ENCODE measurements around the gene PSMB7. TPM values are rescaled to one million over a fixed set of nuclear protein-coding genes. Genes with fewer than 3 reads are reported as not detected.

The PSMB7 gene
- total RNA-seq, 5 donors from 2014 or later (not counting 1 experiment from before 2014, with no cell fraction given) = 62.6 to 75.8 (median 68.6) TPM

DNA sequence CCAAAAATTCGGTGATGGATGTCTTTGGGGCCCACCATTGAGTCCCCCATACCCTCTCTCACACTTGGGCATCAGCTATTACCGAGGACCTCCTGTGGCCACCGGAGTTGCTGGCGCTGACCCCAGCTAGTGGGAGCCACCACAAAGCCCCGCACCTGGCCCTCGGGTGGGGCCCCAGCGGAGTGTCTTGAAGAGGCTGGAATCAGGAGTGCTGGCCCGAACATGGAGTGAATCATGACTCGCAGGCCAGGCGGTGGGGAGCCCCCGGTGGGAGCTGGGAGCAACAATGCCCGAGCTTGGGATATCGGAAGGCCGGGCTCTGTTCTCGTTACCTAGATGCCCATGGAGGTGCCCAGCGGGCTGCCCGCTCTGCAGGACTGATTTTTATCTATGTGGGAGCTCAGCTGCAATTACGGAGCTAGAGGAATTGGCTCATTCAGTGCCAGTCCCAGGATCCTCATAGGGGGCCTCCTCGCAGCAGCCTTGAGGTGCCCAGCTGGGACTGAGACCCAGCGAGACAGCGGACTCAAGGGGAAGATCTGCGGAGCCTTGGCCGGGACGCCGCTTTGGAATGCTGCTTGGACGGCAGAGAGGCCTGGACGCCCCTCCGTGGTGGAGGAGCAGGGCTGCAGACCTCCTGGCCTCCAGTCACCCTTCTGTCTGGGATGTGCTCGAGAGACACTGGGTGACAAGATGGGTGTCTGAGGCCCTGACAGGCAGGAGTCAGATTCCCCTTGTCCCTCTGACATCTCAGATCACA is 70.8 kb downstream of the PSMB7 start:
- Histone ChIP-seq H3K4me3 (ENCODE audit: control insufficient read depth in 1 of 2, extremely low read depth in 1 of 2, low read length in 1 of 2) (no peak overlapping the region), H3K27ac (ENCODE audit: low read length) (no peak overlapping the region), H3K9me3 (no peaks in the 10 kb centered on the region), H3K4me1 (ENCODE audit: control insufficient read depth in 1 of 2, extremely low read depth in 1 of 2, insufficient read depth in 2 of 2, low read length in 2 of 2) (no peaks in the 10 kb centered on the region), H3K36me3 (ENCODE audit: control insufficient read depth in 2 of 2, extremely low read depth in 1 of 2, insufficient read depth in 1 of 2, low read length in 1 of 2) (peaks cover 13 to 26% of the 10 kb centered on the region in 2 donors), H3K27me3 (replicated peaks in 1 of 2; ENCODE audit: control insufficient read depth in 2 of 2, extremely low read depth in 1 of 2, insufficient read depth in 2 of 2, low read length in 1 of 2) (no peaks in the 10 kb centered on the region)
- no peaks in the 10 kb centered on the region for H3K9me3 Mint-ChIP-seq
- ChIA-PET POLR2A (no interaction called here), CTCF (no interaction called here)
- ATAC-seq (replicated peaks in 1 of 4) (no peak), DNase-seq (no peak)
- 94% methylated on average over 26 of the region's 29 CpGs for WGBS (ENCODE audit: insufficient coverage)
- H3K27ac Mint-ChIP-seq = no peak overlapping the region
- H3K4me1 Mint-ChIP-seq = no peaks in the 10 kb centered on the region
- no peaks in the 10 kb centered on the region for H3K27me3 Mint-ChIP-seq
- peaks cover 3% of the 10 kb centered on the region for H3K36me3 Mint-ChIP-seq
- H3K4me3 Mint-ChIP-seq = no peak overlapping the region

GRCh38 chr9:124343533-124344290 is 71.5 kb downstream of the PSMB7 start:
- ATAC-seq (replicated peaks in 1 of 4) = no peak
- H3K27ac Mint-ChIP-seq = no peak overlapping the region
- H3K4me1 ChIP-seq (ENCODE audit: control insufficient read depth in 1 of 2, extremely low read depth in 1 of 2, insufficient read depth in 2 of 2, low read length in 2 of 2) = no peaks in the 10 kb centered on the region
- no peaks in the 10 kb centered on the region for H3K9me3 Mint-ChIP-seq
- no peaks in the 10 kb centered on the region for H3K27me3 ChIP-seq (replicated peaks in 1 of 2; ENCODE audit: control insufficient read depth in 2 of 2, extremely low read depth in 1 of 2, insufficient read depth in 2 of 2, low read length in 1 of 2)
- no peak overlapping the region for H3K4me3 ChIP-seq (ENCODE audit: control insufficient read depth in 1 of 2, extremely low read depth in 1 of 2, low read length in 1 of 2)
- CTCF ChIA-PET = no interaction called here
- no peaks in the 10 kb centered on the region for H3K9me3 ChIP-seq
- H3K27me3 Mint-ChIP-seq = no peaks in the 10 kb centered on the region
- H3K4me3 Mint-ChIP-seq = no peak overlapping the region
- H3K4me1 Mint-ChIP-seq = no peaks in the 10 kb centered on the region
- POLR2A ChIA-PET = interaction anchor here in 1 of 2 donors (0.6 kb wide), 1 partner anchor 12 kb away, joined by 3 read pairs; no protein-coding TSS in a partner anchor
- no peak for DNase-seq
- no peak overlapping the region for H3K27ac ChIP-seq (ENCODE audit: low read length)
- H3K36me3 ChIP-seq (ENCODE audit: control insufficient read depth in 2 of 2, extremely low read depth in 1 of 2, insufficient read depth in 1 of 2, low read length in 1 of 2) = peaks cover 13 to 23% of the 10 kb centered on the region in 2 donors
- WGBS (ENCODE audit: insufficient coverage) = 96% methylated on average over 23 of the region's 23 CpGs
- peaks cover 3% of the 10 kb centered on the region for H3K36me3 Mint-ChIP-seq

DNA sequence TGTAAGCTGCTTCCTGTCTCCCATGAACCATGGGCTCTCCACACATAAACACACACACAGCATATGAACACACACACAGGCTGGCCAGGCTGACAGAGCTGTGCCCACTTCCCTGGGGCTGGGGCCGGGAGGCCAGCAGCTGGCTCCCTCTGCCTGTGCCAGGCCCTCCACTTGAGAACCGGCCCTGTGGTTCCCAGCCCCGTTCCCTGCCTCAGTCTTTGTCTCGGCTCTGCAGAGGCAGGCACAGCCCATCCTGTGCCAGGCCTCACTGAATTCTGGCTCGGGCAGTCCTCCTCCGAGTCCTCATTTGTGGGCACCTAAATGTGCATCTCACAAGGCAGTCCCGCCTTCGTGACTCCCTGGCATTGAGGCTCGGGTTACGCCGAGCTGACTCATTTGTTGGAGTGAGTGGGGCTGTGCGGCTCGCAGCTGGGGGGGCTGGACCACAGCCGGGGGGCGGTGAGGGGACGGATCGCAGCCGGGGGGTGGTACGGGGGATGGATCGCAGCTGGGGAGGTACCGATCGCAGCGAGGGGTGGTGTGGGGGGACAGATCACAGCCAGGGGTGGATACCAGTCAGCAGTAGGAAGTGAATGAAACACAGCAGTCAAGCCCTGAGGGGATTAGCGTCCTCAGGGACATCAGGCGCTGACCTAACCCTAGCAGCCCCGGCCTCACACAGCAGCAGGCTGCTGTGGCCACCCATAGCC is 72.3 kb downstream of the PSMB7 start:
- H3K4me1 ChIP-seq (ENCODE audit: control insufficient read depth in 1 of 2, extremely low read depth in 1 of 2, insufficient read depth in 2 of 2, low read length in 2 of 2) = no peaks in the 10 kb centered on the region
- H3K4me3 ChIP-seq (ENCODE audit: control insufficient read depth in 1 of 2, extremely low read depth in 1 of 2, low read length in 1 of 2) = no peak overlapping the region
- POLR2A ChIA-PET = interaction anchor here in 1 of 2 donors (0.6 kb wide), 1 partner anchor 13 kb away, joined by 3 read pairs; no protein-coding TSS in a partner anchor
- H3K36me3 ChIP-seq (ENCODE audit: control insufficient read depth in 2 of 2, extremely low read depth in 1 of 2, insufficient read depth in 1 of 2, low read length in 1 of 2) = peaks cover 10 to 16% of the 10 kb centered on the region in 2 donors
- CTCF ChIA-PET = no interaction called here
- no peaks in the 10 kb centered on the region for H3K27me3 Mint-ChIP-seq
- H3K4me3 Mint-ChIP-seq = no peak overlapping the region
- H3K27me3 ChIP-seq (replicated peaks in 1 of 2; ENCODE audit: control insufficient read depth in 2 of 2, extremely low read depth in 1 of 2, insufficient read depth in 2 of 2, low read length in 1 of 2) = no peaks in the 10 kb centered on the region
- no peaks in the 10 kb centered on the region for H3K4me1 Mint-ChIP-seq
- no peak overlapping the region for H3K27ac ChIP-seq (ENCODE audit: low read length)
- H3K9me3 ChIP-seq = no peaks in the 10 kb centered on the region
- no peak for DNase-seq
- H3K36me3 Mint-ChIP-seq = peaks cover 6% of the 10 kb centered on the region
- no peak overlapping the region for H3K27ac Mint-ChIP-seq
- whole genome bisulfite sequencing (ENCODE audit: insufficient coverage) = 92% methylated on average over 15 of the region's 26 CpGs
- H3K9me3 Mint-ChIP-seq = peaks cover 0 to 6% (median 0%) of the 10 kb centered on the region in 3 donors
- no peak for ATAC-seq (replicated peaks in 1 of 4)

GRCh38 chr9:124342402-124342775 is 72.9 kb downstream of the PSMB7 start:
- no peak overlapping the region for H3K4me3 Mint-ChIP-seq
- H3K36me3 ChIP-seq (ENCODE audit: control insufficient read depth in 2 of 2, extremely low read depth in 1 of 2, insufficient read depth in 1 of 2, low read length in 1 of 2) = peaks cover 6 to 10% of the 10 kb centered on the region in 2 donors

DNA sequence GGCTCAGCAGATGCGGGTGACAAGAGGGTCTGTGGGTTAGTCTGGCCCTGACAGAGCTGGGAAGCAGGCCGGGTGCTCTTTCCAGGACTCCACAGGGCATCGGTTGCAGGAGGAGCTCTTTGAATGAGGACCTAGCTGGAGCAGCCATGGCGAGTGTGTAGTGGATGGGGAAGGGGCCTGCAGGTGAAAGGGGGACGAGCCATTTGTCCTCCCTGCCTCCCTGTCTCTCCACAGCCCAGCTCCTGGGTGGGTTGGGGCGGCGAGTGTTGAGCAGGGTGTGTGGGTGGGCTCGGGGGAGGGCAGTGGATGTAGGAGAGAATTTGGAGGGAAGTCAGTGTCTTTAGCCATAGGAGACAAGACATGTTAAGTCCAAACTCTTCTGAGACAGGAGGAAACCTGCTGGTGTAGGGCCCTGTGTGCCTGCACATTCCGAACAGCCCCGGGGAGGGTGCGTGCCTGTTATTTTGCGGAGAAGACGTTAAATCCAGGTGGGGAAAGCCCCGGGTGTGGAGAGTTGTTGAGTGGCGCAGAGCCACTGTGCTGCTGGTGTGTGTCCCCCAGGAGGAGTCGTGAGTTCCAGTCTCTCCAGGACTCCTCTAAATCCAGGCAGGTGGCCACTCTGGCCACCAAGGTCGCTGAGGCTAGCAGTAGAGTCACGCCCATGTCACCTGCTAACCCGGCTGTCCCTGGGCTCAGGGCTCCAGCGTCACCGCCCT is 73.6 kb downstream of the PSMB7 start:
- no peak for DNase-seq
- no peaks in the 10 kb centered on the region for H3K27me3 Mint-ChIP-seq
- ATAC-seq (replicated peaks in 1 of 4) = no peak
- Histone ChIP-seq H3K27ac (ENCODE audit: low read length) (no peak overlapping the region), H3K4me3 (ENCODE audit: control insufficient read depth in 1 of 2, extremely low read depth in 1 of 2, low read length in 1 of 2) (no peak overlapping the region), H3K4me1 (ENCODE audit: control insufficient read depth in 1 of 2, extremely low read depth in 1 of 2, insufficient read depth in 2 of 2, low read length in 2 of 2) (no peaks in the 10 kb centered on the region), H3K9me3 (no peaks in the 10 kb centered on the region), H3K36me3 (ENCODE audit: control insufficient read depth in 2 of 2, extremely low read depth in 1 of 2, insufficient read depth in 1 of 2, low read length in 1 of 2) (peaks cover 6 to 9% of the 10 kb centered on the region in 2 donors), H3K27me3 (replicated peaks in 1 of 2; ENCODE audit: control insufficient read depth in 2 of 2, extremely low read depth in 1 of 2, insufficient read depth in 2 of 2, low read length in 1 of 2) (no peaks in the 10 kb centered on the region)
- H3K36me3 Mint-ChIP-seq = peaks cover 16% of the 10 kb centered on the region
- 79% methylated on average over 14 of the region's 21 CpGs for WGBS (ENCODE audit: insufficient coverage)
- H3K4me3 Mint-ChIP-seq = no peak overlapping the region
- no peaks in the 10 kb centered on the region for H3K4me1 Mint-ChIP-seq
- no peak overlapping the region for H3K27ac Mint-ChIP-seq
- ChIA-PET POLR2A (no interaction called here), CTCF (no interaction called here)
- H3K9me3 Mint-ChIP-seq = peaks cover 0 to 6% (median 6%) of the 10 kb centered on the region in 3 donors

More at GRCh38 chr9:124342402-124342775, 72.9 kb downstream of the PSMB7 start:
- Histone ChIP-seq H3K9me3 (no peaks in the 10 kb centered on the region), H3K4me1 (ENCODE audit: control insufficient read depth in 1 of 2, extremely low read depth in 1 of 2, insufficient read depth in 2 of 2, low read length in 2 of 2) (no peaks in the 10 kb centered on the region), H3K27me3 (replicated peaks in 1 of 2; ENCODE audit: control insufficient read depth in 2 of 2, extremely low read depth in 1 of 2, insufficient read depth in 2 of 2, low read length in 1 of 2) (no peaks in the 10 kb centered on the region), H3K27ac (ENCODE audit: low read length) (no peak overlapping the region), H3K4me3 (ENCODE audit: control insufficient read depth in 1 of 2, extremely low read depth in 1 of 2, low read length in 1 of 2) (no peak overlapping the region)
- H3K27ac Mint-ChIP-seq = no peak overlapping the region
- H3K9me3 Mint-ChIP-seq = peaks cover 0 to 6% (median 4%) of the 10 kb centered on the region in 3 donors
- POLR2A ChIA-PET = no interaction called here
- no peaks in the 10 kb centered on the region for H3K4me1 Mint-ChIP-seq
- peaks cover 11% of the 10 kb centered on the region for H3K36me3 Mint-ChIP-seq
- 97% methylated on average over 9 of the region's 11 CpGs for WGBS (ENCODE audit: insufficient coverage)
- DNase-seq (no peak), ATAC-seq (replicated peaks in 1 of 4) (no peak)
- no peaks in the 10 kb centered on the region for H3K27me3 Mint-ChIP-seq
- CTCF ChIA-PET = no interaction called here

Measured in T-cell (primary cell).